Heart left ventricle (tissue), 13 donors: ENCODE data around the gene LSM12.

ENCODE experiments used
- CTCF ChIP-seq, 12 donors: fragments of 200-600 bp; sonication (generic) in 4 of 12; IDR thresholded peaks; one replicate each; pipeline versions ENCODE4 v1.5.0 to v1.8.0; 2018 to 2022; ENCODE audit warnings: antibody characterized with exemption in 12 of 12, mild to moderate bottlenecking in 5 of 12
- POLR2A ChIP-seq, 2 donors: fragments of 450-650 bp; IDR thresholded peaks; one replicate each; pipeline ENCODE4 v1.6.1; 2017; ENCODE audit warnings: antibody characterized with exemption in 2 of 2, mild to moderate bottlenecking in 2 of 2, moderate library complexity in 2 of 2
- donor health status: ischemic (EF 13 %, LVEDD 7.1; RV severe dilation, severe dysfunction).
- donor health status: DM: no; HTN: yes; CAD: no.
- donor health status: DM: no; HTN: no; CAD: no.
- donor health status: ischemic (EF 25% LVEDD 6.9; RV normal size, moderate dysfunction).
- donor health status: ischemic (EF 25% LVEDD 5.7; RV mildly dilated, moderate dysfunction).
- donor health status: ischemic (EF 35%, LVEDD 5.7; RV mildly dilated, moderate dysfunction).
- donor health status: nonischemic (EF 11% LVEDD 7.7; RV severe dilation, severe dysfunction).
- donor health status: DM: yes; HTN: yes; CAD: no.
- donor health status: PGD.
- donor health status: ischemic (EF 29% LVEDD 5.4; RV normal size, mild dysfunction).
- donor health status: nonischemic (EF 23%, LVEDD 6.1; RV moderate dilation, normal function).

GRCh38 chr17:44059101-44059892 lies 7.2 kb downstream of the LSM12 start:
- TF ChIP-seq CTCF (IDR thresholded peaks at IDR 0.05), result no peak
- no peak for TF ChIP-seq POLR2A (IDR thresholded peaks at IDR 0.05)
